GM19468 (cell line): Measurements from ENCODE around the gene MTMR2.

ENCODE experiments used
- ATAC-seq: cut with Tn5 transposase; IDR thresholded peaks from one replicate; pipeline ENCODE4 v1.9.1; 2021; ENCODE audit warnings: mild to moderate bottlenecking, moderate library complexity, moderate number of reproducible peaks; ENCODE audit not compliant: unreplicated experiment; ENCODE audit errors: extremely low read depth

The MTMR2 gene

GRCh38 chr11:95918720-95919119 is 5.2 kb downstream of the MTMR2 start:
- no peak for ATAC-seq

- ATAC-seq, result no peak
Observed at GRCh38 chr11:95918056-95918455, 5.9 kb downstream of the MTMR2 start.

DNA sequence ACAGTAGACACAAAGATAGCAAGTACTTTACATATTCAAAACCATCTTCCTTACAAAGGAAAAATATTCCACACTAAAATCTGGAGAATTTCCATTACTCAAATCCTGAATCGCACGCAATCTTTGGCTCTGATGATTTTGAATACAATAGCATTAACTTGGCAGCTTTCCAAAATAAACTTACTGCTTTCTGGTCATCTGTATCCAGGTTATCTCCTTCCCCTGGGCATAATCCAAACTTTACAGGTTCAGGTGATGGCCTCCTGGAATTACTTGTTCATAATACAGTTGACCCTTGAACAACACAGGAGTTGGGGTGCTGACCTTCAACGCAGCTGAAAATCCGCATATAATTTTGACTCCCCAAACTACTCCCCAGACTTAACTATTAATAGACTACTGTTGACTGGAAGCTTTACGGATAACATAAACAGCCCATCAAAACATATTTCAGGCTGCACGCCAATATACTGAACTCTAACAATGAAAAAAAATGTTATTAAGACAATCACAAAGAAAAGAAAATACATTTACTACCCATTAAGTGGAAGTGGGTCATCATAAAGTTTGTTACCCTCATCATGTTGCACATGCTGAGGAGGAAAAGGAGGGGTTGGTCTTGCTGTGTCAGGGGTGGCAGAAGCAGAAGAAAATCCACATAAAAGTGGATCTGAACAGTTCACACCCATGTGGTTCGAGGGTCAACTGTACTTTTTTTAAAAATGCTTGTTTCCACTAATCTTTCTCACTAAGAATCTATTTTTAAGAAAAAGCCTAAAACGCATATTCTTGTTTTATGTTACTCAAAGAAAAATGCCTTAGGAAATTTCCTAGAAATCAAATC is 6.5 kb downstream of the MTMR2 start:
- no peak for ATAC-seq

GRCh38 chr11:95916049-95916448 is 7.9 kb downstream of the MTMR2 start:
- ATAC-seq, result no peak

- ATAC-seq, result no peak
Observed at GRCh38 chr11:95915051-95915450, 8.9 kb downstream of the MTMR2 start.

DNA sequence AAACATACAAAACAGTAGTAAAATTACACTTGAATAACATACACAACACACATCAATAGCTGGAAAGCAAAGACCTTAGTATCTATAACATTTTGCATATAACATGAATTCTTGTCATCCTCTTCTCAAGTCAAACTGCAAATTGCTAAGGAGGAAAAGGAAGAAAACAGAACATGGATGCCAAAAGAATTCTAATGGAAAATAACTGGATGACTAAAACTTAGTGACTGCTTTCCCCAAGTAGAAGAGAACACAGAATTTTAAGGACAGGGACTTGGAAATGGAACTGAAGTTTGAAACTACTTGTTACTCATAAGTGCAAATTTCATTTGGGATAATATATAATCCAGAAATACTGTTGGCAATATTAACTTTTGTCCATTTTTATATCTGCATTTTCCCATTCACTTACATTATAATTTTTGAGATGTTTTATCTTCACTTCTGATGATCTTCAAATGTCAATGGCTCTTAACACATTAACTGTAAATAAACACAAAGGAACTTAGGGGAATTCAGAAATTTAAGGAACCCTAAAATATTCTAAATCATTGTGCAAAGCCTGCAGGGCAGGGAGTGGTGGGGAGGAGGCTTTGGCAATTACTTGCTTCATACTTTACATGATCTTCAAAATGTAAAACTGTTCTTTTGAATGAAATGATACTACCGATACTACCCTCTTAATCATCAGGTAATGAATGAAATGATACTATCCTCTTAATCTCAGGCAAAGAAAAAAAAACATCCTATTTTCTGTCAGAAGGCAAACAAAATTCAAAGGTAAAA is 9.9 kb downstream of the MTMR2 start:
- no peak for ATAC-seq

GRCh38 chr11:95912902-95913560 is 10.9 kb downstream of the MTMR2 start:
- ATAC-seq, result no peak

- ATAC-seq, result no peak
Observed at GRCh38 chr11:95911369-95911759, 12.5 kb downstream of the MTMR2 start.

DNA sequence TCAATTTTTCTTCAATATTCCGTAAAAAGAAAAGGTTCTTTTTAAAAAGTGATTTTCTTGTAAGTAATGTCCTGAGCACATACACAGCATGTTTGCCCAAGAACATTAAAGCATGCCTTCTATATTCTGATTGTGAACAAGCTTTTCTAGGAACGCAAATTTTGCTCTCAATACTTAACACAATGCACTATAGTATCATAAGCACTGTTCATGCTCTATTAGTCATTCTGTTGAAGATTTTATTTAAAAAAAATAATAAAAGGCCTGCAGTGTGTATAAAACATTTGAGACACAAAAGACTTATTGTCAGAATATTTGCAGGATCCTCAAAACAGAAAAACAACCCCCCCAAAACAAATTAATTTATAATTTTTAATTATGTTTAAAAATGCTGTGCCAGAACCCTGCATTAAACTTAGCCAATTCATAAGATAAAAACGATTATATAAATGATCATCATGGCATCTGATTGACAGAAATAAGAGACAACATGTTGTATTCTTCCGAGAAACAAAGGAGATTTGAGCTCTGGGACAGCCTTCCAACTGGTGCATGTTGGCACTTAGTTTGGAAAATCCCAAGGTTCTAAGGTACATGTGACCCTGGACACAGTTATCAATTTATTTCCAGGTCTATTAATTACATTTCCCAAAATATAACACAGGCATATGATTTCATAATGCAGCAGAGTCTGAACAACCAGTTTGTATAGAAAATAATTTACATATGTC is 13.1 kb downstream of the MTMR2 start:
- no peak for ATAC-seq

DNA sequence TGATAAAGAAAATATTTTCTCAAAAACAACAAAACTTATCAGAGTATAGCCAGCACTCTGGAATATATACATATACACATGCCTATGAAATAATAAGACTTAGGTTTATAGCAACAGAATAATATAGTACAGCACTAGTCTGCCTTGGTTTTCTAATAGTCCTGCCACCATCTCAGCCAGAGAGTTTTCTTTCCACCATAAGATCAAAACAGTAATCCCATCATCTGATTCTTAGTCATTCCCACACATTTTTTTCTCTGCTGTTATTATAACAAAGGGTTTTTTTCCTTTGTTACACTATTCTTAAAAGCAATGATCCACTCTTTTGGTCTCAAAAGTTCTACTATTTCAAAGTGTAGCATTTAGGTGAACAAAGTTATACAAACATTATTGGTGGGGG is 15.1 kb downstream of the MTMR2 start:
- ATAC-seq, result no peak

GRCh38 chr11:95907476-95907875 is 16.4 kb downstream of the MTMR2 start:
- no peak for ATAC-seq

DNA sequence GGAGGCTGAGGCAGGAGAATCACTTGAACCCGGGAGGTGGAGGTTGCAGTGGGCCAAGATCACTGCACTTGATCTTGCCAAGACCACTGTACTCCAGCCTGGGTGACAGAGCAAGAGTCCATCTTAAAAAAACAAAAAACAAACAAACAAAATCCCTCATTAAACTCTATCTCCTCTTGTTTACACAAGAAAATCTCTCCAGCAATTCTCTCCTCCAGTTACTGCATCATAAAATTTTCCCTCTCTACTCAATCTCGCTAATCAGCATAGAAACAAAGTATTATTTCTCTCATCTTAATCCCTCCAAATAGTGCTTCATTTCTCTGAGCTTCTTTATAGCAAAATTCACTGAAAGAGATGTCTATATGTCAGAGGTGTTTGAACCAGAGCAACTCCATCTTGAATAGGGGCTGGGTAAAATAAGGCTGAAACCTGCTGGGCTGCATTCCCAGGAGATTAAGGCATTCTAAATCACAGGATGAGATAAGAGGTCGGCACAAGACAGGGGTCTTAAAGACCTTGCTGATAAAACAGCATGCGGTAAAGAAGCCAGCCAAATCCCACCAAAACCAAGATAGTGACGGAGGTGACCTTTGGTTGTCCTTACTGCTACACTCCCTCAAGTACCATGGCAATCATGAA is 19.8 kb downstream of the MTMR2 start:
- no peak for ATAC-seq

- no peak for ATAC-seq
Observed at GRCh38 chr11:95898782-95899181, 25.1 kb downstream of the MTMR2 start.

DNA sequence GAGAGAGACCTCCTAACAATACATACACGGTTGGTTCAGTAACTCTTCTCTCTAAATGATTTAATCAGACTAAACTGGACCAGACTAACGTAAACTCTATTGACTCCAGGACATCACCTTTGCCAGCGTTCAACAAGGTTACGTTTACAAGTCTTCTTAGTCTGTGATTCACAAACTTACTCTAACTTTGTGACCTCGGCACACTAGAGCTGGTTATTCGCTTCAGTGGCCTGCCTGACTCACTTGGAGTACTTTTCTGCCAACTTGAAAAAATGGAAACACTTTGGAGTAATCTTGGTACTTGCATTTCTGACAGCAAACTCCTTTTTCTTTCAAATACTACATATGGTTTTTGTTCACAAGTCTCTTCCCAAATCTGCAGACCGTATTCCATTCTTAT is 26.2 kb downstream of the MTMR2 start:
- ATAC-seq, result no peak

- ATAC-seq, result no peak
Observed at GRCh38 chr11:95895815-95896214, 28.1 kb downstream of the MTMR2 start.

DNA sequence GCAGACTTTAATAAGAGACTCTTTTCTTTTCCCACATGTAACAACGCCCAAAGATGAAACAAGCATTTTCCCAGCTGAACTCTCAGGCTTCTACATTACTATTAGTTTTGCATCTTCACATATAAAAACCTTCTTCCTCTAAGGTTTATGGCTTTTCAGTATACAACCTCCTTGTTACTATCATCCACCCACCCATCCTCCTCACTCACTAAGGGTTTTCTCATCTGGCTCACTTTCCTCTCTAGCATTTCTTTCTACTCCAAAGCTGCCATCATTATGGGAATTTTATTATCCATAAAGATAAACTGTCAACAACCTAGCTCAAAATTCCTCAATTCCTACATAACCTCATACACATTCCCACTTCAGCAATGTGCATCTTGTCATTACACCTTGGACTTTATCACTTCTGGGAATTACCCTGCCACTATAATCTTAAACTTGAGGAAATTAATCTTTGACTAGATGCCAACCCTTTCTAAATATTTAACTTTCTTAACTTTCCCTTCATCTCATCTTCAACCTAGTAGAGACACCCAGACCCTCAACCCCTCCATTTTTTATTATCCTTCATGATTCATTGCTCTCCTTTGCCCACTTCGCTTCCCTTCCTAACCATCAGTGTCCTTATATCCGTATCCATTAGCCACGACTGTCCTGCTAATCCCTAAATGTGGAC is 30.9 kb downstream of the MTMR2 start:
- ATAC-seq, result no peak

- no peak for ATAC-seq
Observed at GRCh38 chr11:95892492-95892891, 31.4 kb downstream of the MTMR2 start.

DNA sequence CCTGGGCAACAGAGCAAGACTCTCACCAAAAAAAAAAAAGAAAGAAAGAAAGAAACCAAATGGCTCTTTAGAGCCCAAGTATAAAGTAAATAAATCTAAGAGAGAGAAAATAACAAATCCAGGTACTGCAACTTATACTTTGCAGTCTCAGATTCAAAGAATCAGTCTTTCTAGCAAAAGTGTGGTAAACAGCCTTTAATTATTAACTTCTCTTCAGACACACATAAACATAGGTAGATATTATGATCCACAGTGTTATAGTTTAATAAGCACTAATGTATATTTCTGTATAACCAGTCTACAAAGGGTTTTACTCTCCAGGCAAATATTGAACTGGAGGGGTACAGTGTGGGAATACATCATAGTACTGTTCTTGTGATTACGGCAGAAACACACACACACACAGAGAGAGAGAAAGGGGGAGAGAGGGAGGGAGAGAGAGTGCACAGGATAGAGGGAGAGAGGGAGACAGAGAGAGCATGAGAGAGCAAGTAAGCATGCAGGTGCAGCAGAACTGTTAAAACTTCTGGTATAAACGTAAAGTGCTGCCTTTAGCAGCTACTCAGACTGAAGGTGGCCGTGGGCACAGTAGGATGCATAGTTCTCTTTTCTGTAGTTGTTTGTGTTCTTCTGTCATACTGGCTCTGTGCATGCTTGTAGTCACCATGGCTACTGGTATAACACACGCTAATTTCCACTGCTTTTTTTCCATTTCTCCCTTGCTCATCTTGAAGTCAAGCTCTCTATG is 32.3 kb downstream of the MTMR2 start:
- no peak for ATAC-seq

DNA sequence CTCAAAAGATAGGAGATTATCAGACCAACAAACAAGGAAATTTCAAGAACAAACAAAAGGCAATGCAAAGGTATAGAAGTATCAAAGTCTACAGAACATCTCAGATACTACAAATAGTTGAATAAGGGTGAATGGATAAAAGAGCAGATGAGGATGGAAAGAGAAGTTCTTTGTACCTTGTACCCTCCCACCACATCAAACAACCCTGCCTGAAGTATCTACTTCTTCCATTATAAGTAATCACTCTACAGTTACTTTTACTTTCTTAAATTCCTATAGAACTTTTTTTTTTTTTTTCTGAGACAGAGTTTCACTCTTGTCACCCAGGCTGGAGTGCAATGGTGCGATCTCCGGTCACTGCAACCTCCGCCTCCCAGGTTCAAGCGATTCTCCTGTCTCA is 35.1 kb downstream of the MTMR2 start:
- ATAC-seq, result no peak
